HepG2 (cell line): ENCODE data around the gene FITM1. TPM values are rescaled to one million over a fixed set of nuclear protein-coding genes. Genes with fewer than 3 reads are reported as not detected.
A peak's percentile ranks its signal among the peaks of the same experiment; 100 is the strongest.

Source experiments
- AKAP8 ChIP-seq: sonication (generic); formaldehyde crosslinking; IDR thresholded peaks from 2 replicates; pipeline ENCODE4 v1.5.1; 2020; ENCODE audit warnings: mild to moderate bottlenecking, missing genetic modification reagents
- BORCS8-MEF2B ChIP-seq: sonication (generic); formaldehyde crosslinking; IDR thresholded peaks from 2 replicates; pipeline ENCODE4 v1.8.0; 2022; ENCODE audit warnings: mild to moderate bottlenecking, missing genetic modification reagents
- CHD4 ChIP-seq: fragments of 200-600 bp; sonication (generic); IDR thresholded peaks from 2 replicates; pipeline ENCODE4 v1.7.0; 2017; ENCODE audit warnings: mild to moderate bottlenecking, low read length, borderline replicate concordance
- DBP ChIP-seq: sonication (generic); formaldehyde crosslinking; IDR thresholded peaks from 2 replicates; pipeline ENCODE4 v1.4.0; 2020; ENCODE audit warnings: missing genetic modification reagents; ENCODE audit errors: not compliant biosample characterization
- ETV6 ChIP-seq: sonication (generic); formaldehyde crosslinking; conservative IDR thresholded peaks from 2 replicates; pipeline ENCODE4 v1.4.0; 2020; ENCODE audit warnings: missing genetic modification reagents
- MEIS2 ChIP-seq: sonication (generic); formaldehyde crosslinking; IDR thresholded peaks from 2 replicates; pipeline ENCODE4 v1.9.0; 2021; ENCODE audit warnings: mild to moderate bottlenecking, missing genetic modification reagents
- MIER2 ChIP-seq: IDR thresholded peaks from 2 replicates; pipeline ENCODE4 v1.6.1; 2016; ENCODE audit warnings: missing biosample characterization, missing genetic modification reagents
- MLLT10 ChIP-seq: sonication (generic); formaldehyde crosslinking; IDR thresholded peaks from 2 replicates; pipeline ENCODE4 v1.4.0; 2020; ENCODE audit warnings: missing genetic modification reagents
- POLR2AphosphoS2 ChIP-seq: IDR thresholded peaks from 2 replicates; pipeline ENCODE4 v1.6.1; 2011; ENCODE audit warnings: low read depth, low read length, improper control_type of control experiment
- PTBP1 ChIP-seq: fragments of 200-400 bp; formaldehyde crosslinking; IDR thresholded peaks from 2 replicates; pipeline ENCODE4 v1.6.1; 2018; ENCODE audit warnings: low read length, low read depth; ENCODE audit not compliant: poor library complexity, severe bottlenecking
- RFX1 ChIP-seq: fragments of 450-650 bp; IDR thresholded peaks from 2 replicates; pipeline ENCODE4 v1.6.1; 2017
- RXRA ChIP-seq: sonication (generic); formaldehyde crosslinking; IDR thresholded peaks from 2 replicates; pipeline ENCODE4 v1.5.1; 2020; ENCODE audit warnings: missing genetic modification reagents
- SCMH1 ChIP-seq: sonication (generic); formaldehyde crosslinking; IDR thresholded peaks from 2 replicates; pipeline ENCODE4 v1.9.0; 2021; ENCODE audit warnings: missing genetic modification reagents, mild to moderate bottlenecking, borderline replicate concordance
- SIX4 ChIP-seq: sonication (generic); formaldehyde crosslinking; IDR thresholded peaks from 2 replicates; pipeline ENCODE4 v1.4.0; 2020; ENCODE audit warnings: missing genetic modification reagents
- SRF ChIP-seq: IDR thresholded peaks from 2 replicates; pipeline ENCODE4 v1.6.1; 2011; ENCODE audit warnings: mild to moderate bottlenecking, low read depth, low read length, moderate library complexity
- SYNCRIP ChIP-seq: fragments of 200-400 bp; formaldehyde crosslinking; IDR thresholded peaks from 2 replicates; pipeline ENCODE4 v1.6.1; 2018; ENCODE audit warnings: mild to moderate bottlenecking, low read depth, low read length; ENCODE audit not compliant: insufficient read depth
- TEAD2 ChIP-seq: sonication (generic); formaldehyde crosslinking; IDR thresholded peaks from 2 replicates; pipeline ENCODE4 v1.9.0; 2021; ENCODE audit warnings: missing genetic modification reagents
- TEAD3 ChIP-seq: optimal IDR thresholded peaks from 2 replicates; pipeline ENCODE3; 2016; ENCODE audit warnings: borderline replicate concordance
- U2AF1 ChIP-seq: fragments of 200-400 bp; formaldehyde crosslinking; optimal IDR thresholded peaks from 2 replicates; pipeline ENCODE3; 2017; ENCODE audit warnings: mild to moderate bottlenecking, low read depth, low read length
- ZEB1 ChIP-seq: IDR thresholded peaks from 2 replicates; pipeline ENCODE4 v1.6.1; 2012; ENCODE audit warnings: mild to moderate bottlenecking, low read depth, inconsistent platforms; ENCODE audit not compliant: insufficient replicate concordance
- ZNF34 ChIP-seq: sonication (generic); formaldehyde crosslinking; IDR thresholded peaks from 2 replicates; pipeline ENCODE4 v1.4.0; 2020; ENCODE audit warnings: mild to moderate bottlenecking, missing genetic modification reagents, borderline replicate concordance
- ZNF430 ChIP-seq: sonication (generic); formaldehyde crosslinking; IDR thresholded peaks from 2 replicates; pipeline ENCODE4 v1.9.0; 2021; ENCODE audit warnings: mild to moderate bottlenecking, missing genetic modification reagents
- ZNF552 ChIP-seq: sonication (generic); formaldehyde crosslinking; IDR thresholded peaks from 2 replicates; pipeline ENCODE4 v1.9.0; 2022; ENCODE audit warnings: missing genetic modification reagents, mild to moderate bottlenecking, borderline replicate concordance
- ZNF619 ChIP-seq: sonication (generic); formaldehyde crosslinking; IDR thresholded peaks from 2 replicates; pipeline ENCODE4 v1.4.0; 2020; ENCODE audit warnings: mild to moderate bottlenecking, missing genetic modification reagents
- ZNF660 ChIP-seq: sonication (generic); formaldehyde crosslinking; IDR thresholded peaks from 2 replicates; pipeline ENCODE4 v1.5.1; 2020; ENCODE audit warnings: mild to moderate bottlenecking, low read depth, missing genetic modification reagents, borderline replicate concordance
- polyA plus RNA-seq, 8 experiments: library from polyadenylated mRNA; depleted of rRNA in 3 of 8; stranded (reverse) in 7 of 8; unstranded in 1 of 8; fragments of >200 nt; fragmentation: Illumina TruSeq in 4 of 8; extraction: Trizol in 4 of 8; gene quantifications; 2 replicates each; pipeline versions ENCODE4 v1.2.1 to v1.2.3, GENCODE V29; 2011 to 2016; ENCODE audit warnings: low read depth in 4 of 8, missing spikeins in 1 of 8, mixed read lengths in 1 of 8; ENCODE audit not compliant: insufficient read depth in 1 of 8
- total RNA-seq, 5 experiments: library from RNA; depleted of rRNA; stranded (reverse); fragments of >200 nt; fragmentation: Illumina TruSeq; extraction: Trizol; gene quantifications; 2 replicates each; pipeline ENCODE4 v1.2.3, GENCODE V29; 2016; ENCODE audit warnings: low read depth in 1 of 5
- TF ChIP-seq, protein P1 (sequence below): sonication (generic); formaldehyde crosslinking; conservative IDR thresholded peaks from 2 replicates; pipeline ENCODE4 v1.4.0; 2020; ENCODE audit warnings: missing genetic modification reagents
- TF ChIP-seq, protein P2 (sequence below): sonication (generic); formaldehyde crosslinking; IDR thresholded peaks from 2 replicates; pipeline ENCODE4 v1.5.0; 2020; ENCODE audit warnings: missing genetic modification reagents

Gene FITM1
- total and polyA plus RNA-seq, 2 of the 13 experiments (the other 11 are each of a cell fraction or from before 2014, with no cell fraction given), result 2.7 to 5.8 TPM

GRCh38 chr14:24080888-24081738 lies 49.3 kb upstream of the FITM1 start (continued):
- TF ChIP-seq SCMH1 (CRISPR knock-in tag), result no peak
- TF ChIP-seq PTBP1, result no peak
- TF ChIP-seq, protein P1, sequence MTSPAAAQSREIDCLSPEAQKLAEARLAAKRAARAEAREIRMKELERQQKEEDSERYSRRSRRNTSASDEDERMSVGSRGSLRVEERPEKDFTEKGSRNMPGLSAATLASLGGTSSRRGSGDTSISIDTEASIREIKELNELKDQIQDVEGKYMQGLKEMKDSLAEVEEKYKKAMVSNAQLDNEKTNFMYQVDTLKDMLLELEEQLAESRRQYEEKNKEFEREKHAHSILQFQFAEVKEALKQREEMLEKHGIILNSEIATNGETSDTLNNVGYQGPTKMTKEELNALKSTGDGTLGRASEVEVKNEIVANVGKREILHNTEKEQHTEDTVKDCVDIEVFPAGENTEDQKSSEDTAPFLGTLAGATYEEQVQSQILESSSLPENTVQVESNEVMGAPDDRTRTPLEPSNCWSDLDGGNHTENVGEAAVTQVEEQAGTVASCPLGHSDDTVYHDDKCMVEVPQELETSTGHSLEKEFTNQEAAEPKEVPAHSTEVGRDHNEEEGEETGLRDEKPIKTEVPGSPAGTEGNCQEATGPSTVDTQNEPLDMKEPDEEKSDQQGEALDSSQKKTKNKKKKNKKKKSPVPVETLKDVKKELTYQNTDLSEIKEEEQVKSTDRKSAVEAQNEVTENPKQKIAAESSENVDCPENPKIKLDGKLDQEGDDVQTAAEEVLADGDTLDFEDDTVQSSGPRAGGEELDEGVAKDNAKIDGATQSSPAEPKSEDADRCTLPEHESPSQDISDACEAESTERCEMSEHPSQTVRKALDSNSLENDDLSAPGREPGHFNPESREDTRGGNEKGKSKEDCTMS (CRISPR knock-in tag), result no peak
- TF ChIP-seq MIER2 (CRISPR knock-in tag), result no peak
- no peak for TF ChIP-seq ZNF660 (CRISPR knock-in tag)
- no peak; the same call in 1 of the 2 replicates for TF ChIP-seq TEAD2 (CRISPR knock-in tag)
- TF ChIP-seq ZNF619 (CRISPR knock-in tag), result no peak
- TF ChIP-seq SRF, result no peak
- TF ChIP-seq POLR2AphosphoS2, result no peak
- no peak; the same call in 1 of the 2 replicates for TF ChIP-seq SIX4
- TF ChIP-seq U2AF1, result no peak
- no peak for TF ChIP-seq MLLT10 (CRISPR knock-in tag)
- TF ChIP-seq RFX1, result no peak
- TF ChIP-seq MEIS2, result peak; percentile 8
- no peak for TF ChIP-seq SYNCRIP
- peak; percentile 68 for TF ChIP-seq RXRA
- no peak for TF ChIP-seq ZNF34 (CRISPR knock-in tag)
- TF ChIP-seq, protein P2, sequence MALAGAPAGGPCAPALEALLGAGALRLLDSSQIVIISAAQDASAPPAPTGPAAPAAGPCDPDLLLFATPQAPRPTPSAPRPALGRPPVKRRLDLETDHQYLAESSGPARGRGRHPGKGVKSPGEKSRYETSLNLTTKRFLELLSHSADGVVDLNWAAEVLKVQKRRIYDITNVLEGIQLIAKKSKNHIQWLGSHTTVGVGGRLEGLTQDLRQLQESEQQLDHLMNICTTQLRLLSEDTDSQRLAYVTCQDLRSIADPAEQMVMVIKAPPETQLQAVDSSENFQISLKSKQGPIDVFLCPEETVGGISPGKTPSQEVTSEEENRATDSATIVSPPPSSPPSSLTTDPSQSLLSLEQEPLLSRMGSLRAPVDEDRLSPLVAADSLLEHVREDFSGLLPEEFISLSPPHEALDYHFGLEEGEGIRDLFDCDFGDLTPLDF (CRISPR knock-in tag), result no peak
- peak; percentile 84; the same call in 1 of the 2 replicates for TF ChIP-seq ZNF552 (CRISPR knock-in tag)
- TF ChIP-seq BORCS8-MEF2B (CRISPR knock-in tag), result no peak; the same call in 1 of the 2 replicates
- TF ChIP-seq ETV6, result peak; percentile 66
- no peak for TF ChIP-seq TEAD3 (CRISPR knock-in tag)
- TF ChIP-seq DBP (CRISPR knock-in tag), result peak; percentile 70
- TF ChIP-seq ZEB1, result peak; percentile 89
- no peak for TF ChIP-seq ZNF430 (CRISPR knock-in tag)
- TF ChIP-seq CHD4, result no peak
- TF ChIP-seq AKAP8, result peak; percentile 64; the same call in 1 of the 2 replicates
